ENCODE results near the gene CACNA1A.
A peak's percentile ranks its signal among the peaks of the same experiment; 100 is the strongest.
"Not testable (repeated sequence)": the region's sequence is repeated elsewhere in the genome, so short reads cannot be mapped to it uniquely, and the experiment has no call there.

The CACNA1A gene

DNA sequence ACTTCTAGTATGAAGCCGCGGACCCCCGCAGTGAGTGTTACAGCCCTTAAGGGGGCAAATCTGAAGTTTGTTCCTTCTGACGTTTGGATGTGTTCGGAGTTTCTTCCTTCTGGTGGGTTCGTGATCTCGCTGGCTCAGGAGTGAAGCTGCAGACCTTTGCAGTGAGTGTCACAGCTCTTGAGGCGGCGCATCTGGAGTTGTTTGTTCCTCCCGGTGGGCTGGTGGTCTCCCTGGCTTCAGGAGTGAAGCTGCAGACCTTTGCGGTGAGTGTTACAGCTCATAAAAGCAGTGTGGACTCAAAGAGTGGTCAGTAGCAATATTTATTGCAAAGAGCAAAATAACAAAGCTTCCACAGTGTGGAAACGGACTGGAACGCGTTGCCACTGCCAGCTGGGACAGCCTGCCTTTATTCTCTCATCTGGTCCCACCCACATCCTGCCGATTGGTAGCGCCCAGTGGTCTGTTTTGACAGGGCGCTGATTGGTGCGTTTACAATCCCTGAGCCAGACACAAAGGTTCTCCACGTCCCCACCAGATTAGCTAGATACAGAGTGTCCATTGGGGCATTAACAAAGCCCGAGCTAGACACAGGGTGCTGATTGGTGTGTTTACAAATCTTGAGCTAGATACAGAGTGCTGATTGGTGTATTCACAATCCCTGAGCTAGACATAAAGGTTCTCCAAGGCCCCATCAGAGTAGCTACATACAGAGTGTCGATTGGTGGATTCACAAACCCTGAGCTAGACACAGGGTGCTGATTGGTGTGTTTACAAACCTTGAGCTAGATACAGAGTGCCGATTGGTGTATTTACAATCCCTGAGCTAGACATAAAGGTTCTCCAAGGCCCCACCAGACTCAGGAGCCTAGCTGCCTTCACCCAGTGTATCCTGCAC lies 320.3 kb downstream of the CACNA1A start:
- DNase-seq = not testable (repeated sequence)

DNA sequence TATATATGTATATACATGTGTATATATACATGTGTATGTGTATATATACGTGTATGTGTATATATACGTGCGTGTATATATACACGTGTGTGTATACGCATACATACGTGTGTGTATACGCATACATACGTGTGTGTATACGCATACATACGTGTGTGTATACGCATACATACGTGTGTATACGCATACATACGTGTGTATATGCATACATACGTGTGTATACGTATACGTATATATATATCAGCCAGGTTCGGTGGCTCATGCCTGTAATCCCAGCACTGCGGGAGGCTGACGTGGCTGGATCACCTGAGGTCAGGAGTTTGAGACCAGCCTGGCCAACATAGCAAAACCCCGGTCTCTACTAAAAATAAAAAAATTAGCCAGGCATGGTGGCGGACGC lies 321.4 kb downstream of the CACNA1A start:
- not testable (repeated sequence) for DNase-seq

DNA sequence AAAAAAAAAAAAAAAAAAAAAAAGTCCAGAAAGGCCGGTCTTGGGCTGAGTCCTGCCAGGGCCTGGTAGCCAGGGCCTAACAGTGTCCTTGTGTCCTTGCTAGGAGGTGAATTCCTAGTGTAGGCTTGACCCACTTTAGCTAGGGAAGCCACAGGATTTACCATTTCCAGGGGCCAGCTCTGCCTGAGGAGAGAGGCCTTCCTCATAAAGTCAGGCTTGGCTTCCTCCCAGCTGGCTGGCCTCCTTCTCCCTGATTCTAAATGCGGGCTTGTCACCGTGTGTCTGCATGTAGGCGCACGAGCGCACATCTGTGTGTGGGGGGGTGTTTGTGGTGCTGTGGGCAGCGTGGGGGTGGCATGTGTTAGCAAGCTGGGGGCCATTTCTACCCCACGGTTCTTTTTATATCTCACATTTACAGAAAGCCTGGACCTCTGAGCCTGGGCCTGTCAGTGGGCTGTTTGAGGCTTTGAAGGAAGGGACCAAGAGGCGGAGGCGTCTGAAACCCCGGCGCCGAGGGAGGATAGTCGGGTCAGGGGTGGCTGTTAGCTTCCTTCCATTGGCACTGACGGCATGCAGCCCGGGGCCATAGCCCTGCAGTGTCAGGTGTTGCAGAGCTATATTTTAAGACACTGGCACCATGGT lies 324.4 kb downstream of the CACNA1A start:
- DNase-seq = peak; percentile 48 to 51

DNA sequence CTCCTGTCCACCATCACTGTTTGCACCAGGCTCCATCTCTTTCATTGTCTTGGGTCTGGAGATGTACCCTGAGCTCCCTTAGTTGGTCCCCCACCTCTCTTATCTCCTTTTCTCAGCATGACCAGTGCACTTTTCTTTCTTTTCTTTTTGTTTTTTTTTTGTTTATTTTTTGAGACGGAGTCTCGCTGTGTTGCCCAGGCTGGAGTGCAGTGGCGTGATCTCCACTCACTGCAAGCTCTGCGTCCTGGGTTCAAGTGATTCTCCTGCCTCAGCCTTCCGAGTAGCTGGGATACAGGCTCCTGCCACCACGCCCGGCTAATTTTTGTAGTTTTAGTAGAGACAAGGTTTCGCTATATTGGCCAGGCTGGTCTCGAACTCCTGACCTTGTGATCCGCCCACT lies 328.0 kb downstream of the CACNA1A start:
- DNase-seq = not testable (repeated sequence)

DNA sequence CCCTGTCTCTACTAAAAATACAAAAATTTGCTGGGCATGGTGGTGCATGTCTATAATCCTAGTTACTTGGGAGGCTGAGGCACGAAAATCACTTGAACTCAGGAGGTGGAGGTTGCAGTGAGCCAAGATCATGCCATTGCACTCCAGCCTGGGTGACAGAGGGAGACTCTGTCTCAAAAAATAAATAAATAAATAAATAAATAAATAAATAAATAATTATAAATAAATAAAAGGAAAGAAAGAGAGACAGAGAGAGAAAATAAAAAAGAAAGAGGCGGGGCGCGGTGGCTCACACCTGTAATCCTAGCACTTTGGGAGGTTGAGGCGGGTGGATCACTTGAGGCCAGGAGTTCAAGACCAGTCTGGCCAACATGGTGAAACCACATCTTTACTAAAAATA lies 328.7 kb downstream of the CACNA1A start:
- not testable (repeated sequence) for DNase-seq

DNA sequence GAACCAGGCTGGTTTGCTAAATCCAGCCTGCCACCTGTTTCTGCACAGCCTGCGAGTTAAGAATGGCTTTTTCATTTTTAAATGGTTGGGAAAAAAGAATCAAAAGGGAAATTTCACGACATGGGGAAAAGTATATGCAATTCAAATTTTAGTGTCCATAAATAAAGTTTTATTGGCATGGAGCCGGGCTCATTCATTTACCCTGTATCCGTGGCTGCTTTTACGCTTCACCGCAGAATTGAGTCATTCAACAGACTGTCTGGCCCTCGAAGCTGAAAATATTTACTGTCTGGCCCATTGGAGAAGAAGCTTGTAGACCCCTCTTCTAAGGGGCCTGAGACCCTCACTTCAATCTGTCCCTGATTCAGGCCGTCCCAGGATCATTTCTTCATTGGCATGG lies 329.9 kb downstream of the CACNA1A start:
- DNase-seq = no peak

DNA sequence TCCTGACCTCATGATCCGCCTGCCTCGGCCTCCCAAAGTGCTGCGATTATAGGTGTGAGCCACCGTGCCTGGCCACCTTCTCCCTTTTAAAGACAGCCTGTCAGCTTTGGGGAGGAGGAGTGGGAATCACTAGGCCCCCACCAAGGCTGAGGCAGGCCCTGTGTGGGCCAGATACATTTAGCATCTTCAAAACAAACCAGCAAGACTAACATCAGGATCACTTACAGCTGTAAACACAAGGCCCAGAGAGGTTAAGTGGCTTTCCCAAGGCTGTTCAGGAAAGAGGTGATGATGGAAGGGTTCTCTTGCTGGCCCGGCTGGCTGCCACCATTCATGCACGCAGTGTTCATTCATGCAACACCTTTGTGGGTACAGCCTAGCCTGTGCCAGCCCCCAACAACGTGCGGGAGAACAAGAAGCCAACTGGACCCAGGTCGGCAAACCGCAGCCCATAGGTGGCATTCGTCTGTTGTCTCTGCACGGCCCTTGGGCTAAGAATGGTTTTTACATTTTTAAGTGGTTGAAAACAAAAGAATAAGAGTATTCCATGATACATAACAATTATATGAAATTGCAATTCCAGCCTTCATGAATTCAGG lies 333.0 kb downstream of the CACNA1A start:
- DNase-seq = no peak

DNA sequence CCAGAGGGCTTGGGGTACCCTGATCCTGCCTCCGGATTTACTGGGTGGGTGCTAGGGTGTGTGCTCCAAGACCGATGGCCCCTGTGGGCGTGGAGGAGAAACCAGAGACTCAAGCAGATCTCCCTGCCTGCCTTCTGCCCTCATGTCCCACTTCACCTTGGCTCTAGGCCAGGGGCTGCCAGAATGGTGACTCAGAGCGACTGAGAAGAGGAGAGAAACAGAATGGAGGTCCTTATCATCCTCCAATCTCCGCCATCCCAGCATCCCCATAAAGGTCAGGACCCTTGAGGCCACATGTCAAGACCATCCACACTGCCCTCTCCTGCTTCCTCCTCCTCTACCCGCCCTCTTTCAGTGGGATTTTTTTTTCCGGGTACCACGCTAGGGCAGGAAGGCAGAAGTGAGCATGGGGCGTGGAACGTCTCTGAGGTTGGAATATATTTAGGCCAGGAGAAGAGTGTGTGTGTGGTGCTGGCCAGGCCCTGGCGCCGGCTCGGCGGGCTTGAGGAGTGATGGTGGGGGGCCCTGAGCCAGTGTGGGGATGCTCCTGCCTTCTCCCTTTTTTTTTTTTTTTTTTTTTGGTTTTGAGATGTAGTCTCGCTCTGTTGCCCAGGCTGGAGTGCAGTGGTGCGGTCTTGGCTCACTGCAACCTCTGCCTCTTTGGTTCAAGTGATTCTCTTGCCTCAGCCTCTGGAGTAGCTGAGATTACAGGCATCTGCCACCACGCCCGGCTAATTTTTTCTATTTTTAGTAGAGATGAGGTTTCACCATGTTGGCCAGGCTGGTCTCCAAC lies 333.7 kb downstream of the CACNA1A start:
- peak; percentile 73 to 74 for DNase-seq

DNA sequence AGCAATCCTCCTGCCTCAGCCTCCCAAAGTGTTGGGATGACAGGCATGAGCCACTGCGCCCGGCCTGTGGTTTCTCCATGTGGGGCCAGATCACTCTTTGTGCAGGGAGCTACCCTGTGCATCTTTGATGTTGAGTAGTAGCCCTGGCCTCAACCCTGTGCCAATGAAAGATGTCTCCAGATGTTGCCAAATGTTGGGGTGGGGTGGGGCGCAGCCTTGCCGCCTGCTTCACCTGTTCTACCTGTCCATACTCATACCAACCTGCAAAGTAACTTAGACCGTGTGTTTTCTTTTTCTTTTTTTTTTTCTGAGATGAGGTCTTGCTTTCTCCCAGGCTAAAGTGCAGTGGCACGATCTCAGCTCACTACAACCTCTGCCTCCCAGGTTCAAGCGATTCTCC lies 335.1 kb downstream of the CACNA1A start:
- no peak for DNase-seq

DNA sequence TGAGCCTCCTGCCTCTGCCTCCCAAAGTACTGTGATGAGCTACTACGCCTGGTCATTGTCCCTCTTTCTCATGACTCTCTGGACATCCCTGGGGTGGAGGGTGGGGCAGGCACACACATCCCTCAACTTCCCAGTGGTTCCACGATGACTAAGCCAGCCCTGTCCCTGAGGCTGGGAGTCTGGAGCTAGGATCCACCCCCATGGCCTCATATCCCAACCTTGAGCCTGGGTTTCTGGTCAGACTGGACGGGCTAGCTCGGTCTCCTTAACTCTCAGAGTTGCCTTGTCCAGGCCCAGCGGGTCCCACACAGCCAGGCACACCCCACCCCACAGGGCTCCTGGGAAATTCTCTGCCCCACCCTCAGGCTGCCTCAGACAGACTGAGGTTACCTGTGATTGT lies 336.5 kb downstream of the CACNA1A start:
- no peak for DNase-seq

DNA sequence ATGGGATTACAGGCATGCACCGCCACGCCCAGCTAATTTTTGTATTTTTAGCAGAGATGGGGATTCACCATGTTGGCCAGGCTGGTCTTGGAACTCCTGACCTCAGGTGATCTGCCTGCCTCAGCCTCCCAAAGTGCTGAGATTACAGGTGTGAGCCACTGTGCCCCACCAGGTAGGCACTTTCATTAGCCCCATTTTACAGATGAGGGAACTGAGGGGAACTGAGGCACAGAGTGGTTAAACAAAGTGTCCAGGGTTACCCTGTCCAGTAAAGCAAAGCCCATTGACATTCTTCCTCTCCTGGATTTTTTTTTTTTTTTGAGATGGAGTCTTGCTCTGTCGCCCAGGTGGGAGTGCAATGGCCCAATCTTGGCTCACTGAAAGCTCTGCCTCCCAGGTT lies 340.1 kb downstream of the CACNA1A start:
- DNase-seq = not testable (repeated sequence)

DNA sequence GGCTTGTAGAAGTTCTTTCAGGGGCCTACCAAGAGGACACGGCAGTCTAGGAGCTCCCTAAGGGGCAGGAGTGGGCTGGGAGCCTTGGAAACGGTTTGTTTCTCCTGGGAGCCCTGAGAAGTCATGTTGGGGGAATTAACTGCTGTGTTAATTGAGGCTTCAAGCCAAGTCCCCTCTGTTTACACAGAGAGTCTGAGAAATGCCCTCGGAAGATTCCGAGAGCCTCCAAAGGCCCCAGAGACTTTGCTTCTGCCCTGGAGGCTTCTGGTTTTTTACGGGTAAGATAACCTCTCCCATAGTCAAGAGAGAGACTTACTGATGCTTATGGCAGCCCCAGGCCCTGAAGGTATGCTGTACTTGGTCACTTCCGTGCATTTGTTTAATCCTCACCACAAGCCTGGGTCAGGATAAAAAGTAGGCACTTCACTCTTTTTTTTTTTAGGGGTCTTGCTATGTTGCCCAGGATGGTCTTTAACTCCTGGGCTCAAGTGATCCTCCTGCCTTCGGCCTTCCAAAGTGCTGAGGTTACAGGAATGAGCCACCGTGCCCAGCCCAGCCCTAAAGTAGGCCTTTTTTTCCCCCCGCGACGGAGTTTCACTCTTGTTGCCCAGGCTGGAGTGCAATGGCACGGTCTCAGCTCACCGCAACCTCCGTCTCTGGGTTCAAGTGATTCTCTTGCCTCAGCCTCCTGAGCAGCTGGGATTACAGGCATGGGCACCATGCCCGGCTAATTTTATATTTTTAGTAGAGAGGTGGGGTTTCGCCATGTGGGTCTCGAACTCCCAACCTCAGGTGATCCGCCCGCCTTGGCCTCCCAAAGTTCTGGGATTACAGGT lies 340.9 kb downstream of the CACNA1A start:
- DNase-seq = no peak

DNA sequence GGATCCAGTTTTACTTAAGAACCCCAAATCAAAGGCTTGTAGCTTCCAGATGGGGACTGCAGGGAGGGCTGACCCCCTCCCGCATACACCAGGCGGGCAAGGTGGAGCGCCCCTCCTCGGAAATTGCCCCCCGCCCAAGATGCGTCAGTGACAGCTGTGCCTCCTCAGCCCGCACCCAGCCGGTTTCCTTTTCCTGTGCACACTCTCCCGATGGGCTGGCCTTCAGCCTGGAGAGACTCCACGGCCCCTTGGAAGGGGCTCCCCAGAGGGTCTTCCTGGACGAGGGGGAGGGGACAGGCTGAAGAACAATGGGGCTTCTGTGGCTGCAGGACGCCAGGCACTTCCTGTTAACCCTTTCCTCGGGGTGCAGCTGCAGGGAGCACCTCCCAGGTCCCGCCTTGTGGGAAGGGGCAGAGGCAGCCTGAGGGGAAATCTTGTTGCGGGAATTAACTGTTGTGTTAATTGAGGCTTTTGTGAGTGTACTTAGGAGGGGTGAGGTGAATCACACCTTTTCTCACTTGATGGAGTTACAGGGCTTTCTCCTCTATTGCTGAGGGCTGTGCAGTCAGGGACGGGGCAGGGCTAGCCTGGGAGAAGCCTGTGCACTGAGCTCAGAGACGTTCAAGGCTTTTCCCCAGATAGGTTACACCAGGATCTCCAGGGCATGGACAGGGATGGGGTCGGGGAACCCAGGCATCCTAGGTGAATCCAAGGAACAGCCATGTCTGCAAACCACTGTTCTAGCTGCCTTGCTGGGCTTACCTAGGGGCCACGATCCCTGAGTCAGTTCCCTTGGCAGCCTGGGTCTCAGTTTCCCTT lies 341.7 kb downstream of the CACNA1A start:
- peak; percentile 44 to 56 for DNase-seq

DNA sequence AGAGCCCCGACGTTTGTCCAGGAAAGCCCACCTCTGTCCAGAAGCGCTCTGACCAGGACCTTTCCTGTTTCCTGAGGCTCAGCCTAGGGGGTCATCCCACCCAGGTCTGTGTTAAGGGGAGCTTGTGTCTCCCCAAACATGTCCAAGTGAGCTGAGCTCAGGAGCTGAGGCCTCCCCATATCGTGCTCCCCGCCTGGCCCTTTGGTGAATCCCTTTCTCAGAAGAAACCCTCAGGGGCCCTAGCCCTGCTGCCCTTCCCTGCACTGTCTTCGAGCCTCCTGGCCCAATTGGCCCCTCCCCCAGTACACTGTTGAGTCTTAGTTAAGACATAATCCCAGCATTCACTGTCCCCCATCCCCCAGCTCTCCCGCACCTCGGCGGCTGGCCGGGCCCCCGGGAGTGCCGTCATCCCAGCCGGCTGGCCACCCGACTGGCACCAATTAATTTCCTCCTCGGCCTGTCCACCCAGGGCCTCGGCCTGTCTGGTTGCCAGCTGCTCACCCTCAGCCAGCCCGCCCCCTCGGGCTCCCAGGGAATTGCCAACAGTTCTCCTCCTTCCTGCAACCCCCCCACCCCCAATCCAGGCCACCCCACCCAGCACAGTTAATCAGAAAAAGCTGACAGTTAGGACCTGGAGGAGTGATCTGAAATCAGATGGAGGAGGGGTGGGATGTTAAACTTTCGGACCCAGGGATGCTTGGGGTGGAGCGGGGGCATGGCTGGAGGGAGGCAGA lies 342.5 kb downstream of the CACNA1A start:
- DNase-seq = peak; percentile 44 to 45

DNA sequence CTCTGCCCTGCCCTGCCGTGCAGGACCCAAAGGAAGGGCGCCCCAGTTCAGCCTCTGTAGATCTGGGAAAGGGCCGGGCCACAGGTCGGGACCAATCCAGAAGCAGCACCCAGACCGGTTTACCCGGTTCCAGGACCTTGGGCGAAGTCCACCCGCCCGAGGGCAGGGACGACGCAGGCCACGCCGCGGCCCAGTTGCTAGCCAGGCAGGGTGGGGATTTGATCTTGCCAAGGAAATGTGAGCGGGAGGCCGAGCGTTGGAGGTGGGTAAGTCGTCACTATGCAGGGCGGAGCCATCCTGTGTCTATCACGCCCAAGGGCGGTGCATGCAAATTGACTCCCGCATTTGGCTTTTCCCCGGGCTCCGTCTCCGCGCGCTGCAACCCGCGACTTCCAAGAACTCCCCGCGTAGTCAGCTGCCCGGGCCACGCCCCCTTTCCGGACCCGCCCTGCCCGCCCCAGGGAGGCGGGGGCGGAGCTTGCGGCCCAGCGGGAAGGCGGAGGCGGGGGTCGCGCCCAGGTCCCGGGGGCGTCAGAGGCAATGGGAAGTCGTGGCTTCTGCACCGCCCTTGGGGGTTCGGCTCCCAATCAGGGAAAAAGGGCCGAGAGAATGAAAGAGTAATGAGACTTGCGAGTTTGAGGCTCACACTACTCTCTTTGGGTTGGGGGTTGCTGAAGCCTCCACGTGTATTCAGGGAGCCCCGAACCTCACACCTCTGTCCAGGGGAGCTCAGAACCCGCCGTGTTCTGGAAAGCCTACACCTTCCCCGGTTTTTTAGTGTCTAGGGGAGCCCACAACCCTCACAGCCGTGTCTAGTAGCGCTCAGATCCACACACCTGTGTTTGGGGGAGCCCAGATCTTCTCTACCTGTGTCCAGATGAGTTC lies 343.3 kb downstream of the CACNA1A start:
- DNase-seq = peak; percentile 91

DNA sequence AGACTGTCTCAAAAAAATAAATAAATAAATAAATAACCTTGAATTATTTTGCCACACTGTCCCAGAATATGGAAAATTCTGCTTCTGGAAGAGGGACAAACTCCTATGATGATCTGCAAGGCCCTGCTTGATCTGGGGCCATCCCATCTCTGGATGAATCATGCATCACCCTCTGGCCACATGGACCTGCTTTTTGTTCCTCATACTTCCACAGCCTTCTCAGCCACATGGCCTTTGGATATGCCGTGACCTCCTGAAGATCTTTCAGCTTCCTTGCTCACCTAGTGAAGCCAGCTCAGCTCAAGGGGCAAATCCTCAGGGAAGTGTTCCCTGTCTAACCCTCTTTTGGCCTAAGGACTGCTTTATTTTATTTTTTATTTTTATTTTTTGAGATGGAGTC lies 345.7 kb downstream of the CACNA1A start:
- no peak for DNase-seq

DNA sequence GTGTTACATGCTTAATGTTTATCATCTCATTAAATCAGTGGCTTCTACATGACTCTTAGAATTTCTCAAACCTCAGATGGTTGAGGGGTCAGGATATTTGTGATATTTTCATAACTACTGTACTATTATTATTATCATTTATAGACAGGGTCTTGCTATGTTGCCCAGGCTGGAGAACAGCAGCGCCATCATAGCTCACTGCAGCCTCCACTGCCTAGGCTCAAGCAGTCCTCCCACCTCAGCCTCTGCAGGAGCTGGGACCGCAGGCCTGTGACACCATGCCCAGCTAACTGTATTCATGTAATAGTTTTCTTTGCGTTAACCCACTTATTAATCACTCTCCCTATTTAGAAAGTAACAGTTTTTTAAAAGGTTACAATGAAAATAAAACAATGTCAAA lies 346.6 kb downstream of the CACNA1A start:
- DNase-seq = no peak
